Loucy (cell line): ENCODE results near the gene CRAT.
A peak's percentile ranks its signal among the peaks of the same experiment; 100 is the strongest.

Source experiments
- H2AFZ ChIP-seq: fragments of 200-600 bp; sonication (generic); 2 replicates; pipeline ENCODE4 v1.6.0; 2016; ENCODE audit warnings: antibody characterized with exemption, mild to moderate bottlenecking, low read length, moderate library complexity
- H3F3A ChIP-seq: fragments of 200-600 bp; 2 replicates; pipeline ENCODE4 v1.6.0; 2016; ENCODE audit warnings: antibody characterized with exemption, low read depth, mild to moderate bottlenecking
- H3K27me3 ChIP-seq: fragments of 200-600 bp; sonication (generic); 2 replicates; pipeline ENCODE4 v1.6.1; 2014; ENCODE audit warnings: low read length, mild to moderate bottlenecking; ENCODE audit not compliant: insufficient read depth, poor library complexity, severe bottlenecking
- H3K36me3 ChIP-seq: fragments of 200-600 bp; sonication (generic); 2 replicates; pipeline ENCODE4 v1.6.1; 2016; ENCODE audit warnings: low read length; ENCODE audit not compliant: insufficient read depth
- H3K4me1 ChIP-seq: fragments of 200-600 bp; sonication (generic); 2 replicates; pipeline ENCODE4 v1.5.1; 2014; ENCODE audit warnings: low read length, mild to moderate bottlenecking; ENCODE audit not compliant: insufficient read depth, poor library complexity, severe bottlenecking
- H3K4me2 ChIP-seq: fragments of 200-600 bp; sonication (generic); 2 replicates; pipeline ENCODE4 v1.6.0; 2014; ENCODE audit warnings: antibody characterized with exemption, low read length, low read depth, mild to moderate bottlenecking; ENCODE audit not compliant: poor library complexity, severe bottlenecking
- H3K4me3 ChIP-seq: fragments of 200-600 bp; sonication (generic); 2 replicates; pipeline ENCODE4 v1.5.1; 2014; ENCODE audit warnings: low read length, mild to moderate bottlenecking, mixed read lengths; ENCODE audit not compliant: poor library complexity, severe bottlenecking
- H3K79me2 ChIP-seq: fragments of 200-600 bp; sonication (generic); 2 replicates; pipeline ENCODE4 v1.6.1; 2014; ENCODE audit warnings: low read length; ENCODE audit not compliant: insufficient read depth
- H3K9ac ChIP-seq: fragments of 200-600 bp; sonication (generic); 2 replicates; pipeline ENCODE4 v1.6.0; 2014; ENCODE audit warnings: mild to moderate bottlenecking, low read depth, low read length, moderate library complexity; ENCODE audit not compliant: poor library complexity, severe bottlenecking
- H3K9me2 ChIP-seq: fragments of 200-600 bp; sonication (generic); replicated peaks from 2 replicates; pipeline ENCODE4 v1.6.1; 2016; ENCODE audit warnings: low read depth, low read length, mixed read lengths
- H3K9me3 ChIP-seq: fragments of 200-600 bp; sonication (generic); 2 replicates; pipeline ENCODE4 v1.6.1; 2014; ENCODE audit warnings: mild to moderate bottlenecking, antibody characterized with exemption, low read length, low read depth; ENCODE audit not compliant: insufficient read depth
- H4K20me1 ChIP-seq: fragments of 200-600 bp; sonication (generic); 2 replicates; pipeline ENCODE4 v1.6.0; 2014; ENCODE audit warnings: antibody characterized with exemption, low read length, mild to moderate bottlenecking; ENCODE audit not compliant: insufficient read depth, poor library complexity, severe bottlenecking
- CTCF ChIP-seq: fragments of 200-600 bp; sonication (generic); conservative IDR thresholded peaks from 2 replicates; pipeline ENCODE4 v1.5.1; 2014; ENCODE audit warnings: mild to moderate bottlenecking, antibody characterized with exemption, low read length
- EZH2phosphoT487 ChIP-seq: fragments of 200-600 bp; IDR thresholded peaks from 2 replicates; pipeline ENCODE4 v1.6.1; 2018; ENCODE audit warnings: antibody characterized with exemption, mild to moderate bottlenecking, moderate library complexity, borderline replicate concordance

CRAT gene

GRCh38 chr9:129069862-129070641, 40.5 kb downstream of the CRAT start:
- Histone ChIP-seq H3K27me3 (no peaks in the 10 kb centered on the region), H3K9me3 (no peaks in the 10 kb centered on the region), H3K9ac (peak overlapping the region; percentile 89), H3K79me2 (peaks cover 20% of the 10 kb centered on the region; the same call in 1 of the 2 replicates), H3K4me3 (peak overlapping the region; percentile 68), H3K36me3 (no peaks in the 10 kb centered on the region), H3K4me1 (peaks cover 45% of the 10 kb centered on the region), H3K4me2 (peak overlapping the region; percentile 90), H2AFZ (no peak overlapping the region), H3K9me2 (no peaks in the 10 kb centered on the region), H3F3A (peaks cover 11% of the 10 kb centered on the region; the same call in 1 of the 2 replicates), H4K20me1 (no peaks in the 10 kb centered on the region)
- TF ChIP-seq CTCF, result no peak
- no peak for TF ChIP-seq EZH2phosphoT487

- Histone ChIP-seq H4K20me1 (no peaks in the 10 kb centered on the region), H2AFZ (no peak overlapping the region), H3K9ac (peak overlapping the region; percentile 89), H3F3A (peaks cover 11% of the 10 kb centered on the region; the same call in 1 of the 2 replicates), H3K79me2 (peaks cover 20% of the 10 kb centered on the region; the same call in 1 of the 2 replicates), H3K9me2 (no peaks in the 10 kb centered on the region), H3K4me3 (peak overlapping the region; percentile 68), H3K4me2 (peak overlapping the region; percentile 90), H3K4me1 (peaks cover 45% of the 10 kb centered on the region), H3K36me3 (no peaks in the 10 kb centered on the region), H3K27me3 (no peaks in the 10 kb centered on the region), H3K9me3 (no peaks in the 10 kb centered on the region)
- TF ChIP-seq EZH2phosphoT487, result no peak
- TF ChIP-seq CTCF, result no peak
Measured at GRCh38 chr9:129068990-129069861, 41.4 kb downstream of the CRAT start.

- H3F3A ChIP-seq, result peaks cover 11% of the 10 kb centered on the region; the same call in 1 of the 2 replicates
- no peak overlapping the region for H2AFZ ChIP-seq
- peak overlapping the region; percentile 68 for H3K4me3 ChIP-seq
- H3K79me2 ChIP-seq, result peaks cover 20% of the 10 kb centered on the region; the same call in 1 of the 2 replicates
- peak overlapping the region; percentile 85 for H3K4me2 ChIP-seq
- peaks cover 45% of the 10 kb centered on the region for H3K4me1 ChIP-seq
- no peaks in the 10 kb centered on the region for H3K9me2 ChIP-seq
- H3K27me3 ChIP-seq, result no peaks in the 10 kb centered on the region
- no peaks in the 10 kb centered on the region for H3K36me3 ChIP-seq
- peak overlapping the region; percentile 85 for H3K9ac ChIP-seq
- TF ChIP-seq CTCF (no peak), EZH2phosphoT487 (no peak)
- H3K9me3 ChIP-seq, result no peaks in the 10 kb centered on the region
- H4K20me1 ChIP-seq, result no peaks in the 10 kb centered on the region
Measured at GRCh38 chr9:129068110-129068509, 42.5 kb downstream of the CRAT start.
